Measurements from ENCODE around the gene DPPA3. TPM values are rescaled to one million over a fixed set of nuclear protein-coding genes. Genes with fewer than 3 reads are reported as not detected.
"Not testable (repeated sequence)": the region's sequence is repeated elsewhere in the genome, so short reads cannot be mapped to it uniquely, and the experiment has no call there.

Gene DPPA3
- total RNA-seq = 0.71 to 0.81 TPM in 2 of 3 replicates, not detected in the other

DNA sequence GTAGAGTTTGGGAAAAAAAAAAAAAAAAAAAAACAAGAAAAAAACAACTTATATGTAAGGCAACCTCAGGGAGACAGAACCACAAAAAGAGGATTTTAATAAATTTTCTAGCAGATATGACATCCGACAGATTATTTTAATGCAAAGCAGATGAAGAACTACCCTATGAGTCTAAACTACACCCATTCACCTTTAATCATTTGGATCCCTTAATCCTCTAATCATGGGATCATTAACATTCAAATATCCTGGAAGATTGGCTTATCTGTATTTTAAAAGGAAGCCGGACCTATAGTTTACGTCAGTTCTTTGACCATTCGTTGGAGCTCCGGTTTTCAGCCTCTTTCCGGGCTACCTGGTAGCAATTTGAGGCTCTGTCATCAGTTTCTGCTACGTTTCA is at the start of gene DPPA3:
Gene DPPA3, plus strand, starts transcription at position 301 of the 400 bp plus-strand sequence. CDS start 138 bp downstream, outside the sequence.
- no peak within 1 kb of the TSS for H3K27ac Mint-ChIP-seq

DNA sequence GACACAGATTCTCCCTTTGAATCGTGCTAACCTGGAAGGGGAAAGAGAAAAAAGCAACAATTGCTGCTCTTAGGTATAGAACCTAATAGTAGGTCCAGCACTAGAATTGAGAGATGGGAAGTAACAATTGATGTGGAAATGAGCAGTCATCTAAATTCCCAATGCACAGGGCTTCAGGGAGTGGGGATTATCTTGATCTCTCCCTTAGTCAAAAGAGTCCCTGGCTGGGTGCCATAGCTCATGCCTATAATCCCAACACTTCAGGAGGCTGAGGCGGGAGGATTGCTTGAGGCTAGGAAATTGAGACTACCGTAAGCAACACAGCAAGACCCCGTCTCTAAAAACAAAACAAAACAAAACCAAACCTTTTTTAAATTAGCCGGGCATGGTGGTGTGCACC is 49.5 kb upstream of the DPPA3 start:
- DNase-seq (ENCODE audit: low spot score in 2 of 2, unreplicated experiment in 2 of 2) = no peak
- Mint-ChIP-seq H3K4me1 (no peaks in the 10 kb centered on the region), H3K36me3 (no peaks in the 10 kb centered on the region), H3K27me3 (ENCODE audit: low read depth) (no peaks in the 10 kb centered on the region), H3K4me3 (no peak overlapping the region), H3K9me3 (no peaks in the 10 kb centered on the region), H3K27ac (no peak overlapping the region)
- TF ChIP-seq, protein P1, sequence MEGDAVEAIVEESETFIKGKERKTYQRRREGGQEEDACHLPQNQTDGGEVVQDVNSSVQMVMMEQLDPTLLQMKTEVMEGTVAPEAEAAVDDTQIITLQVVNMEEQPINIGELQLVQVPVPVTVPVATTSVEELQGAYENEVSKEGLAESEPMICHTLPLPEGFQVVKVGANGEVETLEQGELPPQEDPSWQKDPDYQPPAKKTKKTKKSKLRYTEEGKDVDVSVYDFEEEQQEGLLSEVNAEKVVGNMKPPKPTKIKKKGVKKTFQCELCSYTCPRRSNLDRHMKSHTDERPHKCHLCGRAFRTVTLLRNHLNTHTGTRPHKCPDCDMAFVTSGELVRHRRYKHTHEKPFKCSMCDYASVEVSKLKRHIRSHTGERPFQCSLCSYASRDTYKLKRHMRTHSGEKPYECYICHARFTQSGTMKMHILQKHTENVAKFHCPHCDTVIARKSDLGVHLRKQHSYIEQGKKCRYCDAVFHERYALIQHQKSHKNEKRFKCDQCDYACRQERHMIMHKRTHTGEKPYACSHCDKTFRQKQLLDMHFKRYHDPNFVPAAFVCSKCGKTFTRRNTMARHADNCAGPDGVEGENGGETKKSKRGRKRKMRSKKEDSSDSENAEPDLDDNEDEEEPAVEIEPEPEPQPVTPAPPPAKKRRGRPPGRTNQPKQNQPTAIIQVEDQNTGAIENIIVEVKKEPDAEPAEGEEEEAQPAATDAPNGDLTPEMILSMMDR (IDR thresholded peaks at IDR 0.05; ENCODE audit: unreplicated experiment) = no peak

More for the DNA sequence above, at the start of gene DPPA3:
- Mint-ChIP-seq H3K9me3 (peaks cover 6% of the 10 kb centered on the region), H3K36me3 (no peaks in the 10 kb centered on the region), H3K4me1 (peaks cover 7% of the 10 kb centered on the region), H3K27me3 (ENCODE audit: low read depth) (no peaks in the 10 kb centered on the region), H3K4me3 (no peak within 1 kb of the TSS)
- TF ChIP-seq, protein P1 (IDR thresholded peaks at IDR 0.05; ENCODE audit: unreplicated experiment) = no peak
- no peak for DNase-seq (ENCODE audit: low spot score in 2 of 2, unreplicated experiment in 2 of 2)

DNA sequence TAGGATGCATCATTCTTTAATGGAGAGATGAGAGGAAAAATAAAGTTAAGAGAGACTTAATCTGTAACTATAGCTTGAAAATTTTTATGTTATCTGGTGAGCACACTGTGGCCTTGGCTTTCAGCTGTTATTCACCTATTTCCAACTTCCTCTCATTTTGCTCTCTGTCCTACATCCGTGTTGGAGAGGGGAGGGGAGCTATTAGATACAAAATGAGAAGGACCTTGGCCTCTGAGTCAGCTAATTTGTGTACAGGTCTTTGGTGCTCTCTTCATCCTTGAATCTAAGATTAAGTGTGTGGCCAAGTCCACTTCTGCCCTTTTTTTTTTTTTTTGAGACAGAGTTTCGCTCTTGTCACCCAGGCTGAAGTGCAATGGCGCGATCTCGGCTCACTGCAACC is 44.6 kb upstream of the DPPA3 start:
- H3K27me3 Mint-ChIP-seq (ENCODE audit: low read depth) = no peaks in the 10 kb centered on the region
- TF ChIP-seq, protein P1 (IDR thresholded peaks at IDR 0.05; ENCODE audit: unreplicated experiment) = no peak
- DNase-seq (ENCODE audit: low spot score in 2 of 2, unreplicated experiment in 2 of 2) = no peak
- H3K9me3 Mint-ChIP-seq = no peaks in the 10 kb centered on the region
- H3K4me3 Mint-ChIP-seq = no peak overlapping the region
- no peaks in the 10 kb centered on the region for H3K36me3 Mint-ChIP-seq
- H3K4me1 Mint-ChIP-seq = no peaks in the 10 kb centered on the region
- H3K27ac Mint-ChIP-seq = no peak overlapping the region

DNA sequence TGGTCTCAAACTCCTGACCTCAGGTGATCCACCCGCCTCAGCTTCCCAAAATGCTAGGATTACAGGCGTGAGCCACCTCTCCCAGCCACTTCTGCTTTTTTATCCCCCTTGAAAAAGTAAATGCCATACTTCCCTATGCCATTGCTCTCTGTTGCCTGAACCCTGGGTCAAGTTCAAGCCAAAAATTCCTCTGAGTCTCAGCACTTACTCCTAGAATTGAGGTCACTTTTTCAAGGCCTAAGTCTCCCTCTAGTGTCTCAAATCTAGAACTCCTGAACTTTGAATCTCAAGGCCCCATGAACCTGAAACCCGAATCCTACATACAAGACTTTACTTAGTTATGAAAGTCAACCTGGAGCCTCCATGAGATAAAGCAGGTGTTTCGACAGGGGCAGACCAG is 44.1 kb upstream of the DPPA3 start:
- Mint-ChIP-seq H3K4me1 (no peaks in the 10 kb centered on the region), H3K36me3 (no peaks in the 10 kb centered on the region), H3K27me3 (ENCODE audit: low read depth) (no peaks in the 10 kb centered on the region), H3K27ac (no peak overlapping the region), H3K9me3 (no peaks in the 10 kb centered on the region), H3K4me3 (no peak overlapping the region)
- no peak for DNase-seq (ENCODE audit: low spot score in 2 of 2, unreplicated experiment in 2 of 2)
- TF ChIP-seq, protein P1 (IDR thresholded peaks at IDR 0.05; ENCODE audit: unreplicated experiment) = peak; percentile 44

DNA sequence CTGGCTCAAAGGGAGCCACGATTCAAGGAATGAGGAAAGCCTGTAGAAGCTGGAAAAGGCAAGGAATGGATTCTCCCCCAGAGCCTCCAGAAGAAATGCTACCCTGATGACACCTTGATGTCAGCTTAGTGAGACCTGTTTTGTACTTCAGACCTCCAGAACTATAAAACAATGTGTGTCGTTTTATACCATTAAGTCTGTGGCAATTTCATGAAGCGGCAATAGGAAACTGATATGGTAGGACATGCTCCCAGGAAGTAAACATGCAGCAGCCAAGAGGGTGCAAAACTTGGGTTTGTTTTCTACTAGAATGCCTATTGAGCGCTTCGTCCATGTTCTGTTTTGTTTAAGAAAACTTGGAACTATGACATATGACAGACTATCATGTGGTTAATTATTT is 43.1 kb upstream of the DPPA3 start:
- Mint-ChIP-seq H3K36me3 (no peaks in the 10 kb centered on the region), H3K4me1 (no peaks in the 10 kb centered on the region), H3K27ac (no peak overlapping the region), H3K27me3 (ENCODE audit: low read depth) (no peaks in the 10 kb centered on the region), H3K9me3 (no peaks in the 10 kb centered on the region), H3K4me3 (no peak overlapping the region)
- no peak for DNase-seq (ENCODE audit: low spot score in 2 of 2, unreplicated experiment in 2 of 2)
- TF ChIP-seq, protein P1 (IDR thresholded peaks at IDR 0.05; ENCODE audit: unreplicated experiment) = no peak

DNA sequence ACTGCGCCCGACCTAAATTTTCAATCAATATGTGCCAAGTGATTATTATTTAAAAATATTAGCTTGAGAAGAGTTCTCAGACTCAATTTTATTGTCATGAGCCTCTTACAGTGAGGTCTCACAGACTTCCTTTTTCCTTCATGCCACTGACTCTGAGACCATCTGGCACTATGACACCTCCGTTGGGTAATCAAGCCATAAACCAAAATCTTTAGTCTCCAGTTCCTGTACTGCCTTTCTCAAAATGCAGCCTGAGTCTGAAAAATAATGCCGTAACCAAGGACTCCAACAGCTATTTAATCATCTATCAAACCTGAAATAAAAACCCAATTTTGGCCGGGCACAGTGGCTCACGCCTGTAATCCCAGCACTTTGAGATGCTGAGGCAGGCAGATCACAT is 35.8 kb upstream of the DPPA3 start:
- not testable (repeated sequence) for H3K4me3 Mint-ChIP-seq; H3K36me3 Mint-ChIP-seq; H3K27me3 Mint-ChIP-seq (ENCODE audit: low read depth); H3K9me3 Mint-ChIP-seq; H3K27ac Mint-ChIP-seq; DNase-seq (ENCODE audit: low spot score in 2 of 2, unreplicated experiment in 2 of 2)
- peaks cover 16% of the 10 kb centered on the region for H3K4me1 Mint-ChIP-seq

Measured in mesothelial cell of epicardium (in vitro differentiated cells).